HCT116 (cell line): ENCODE data around the gene UBE2Q2. TPM values are rescaled to one million over a fixed set of nuclear protein-coding genes. Genes with fewer than 3 reads are reported as not detected.

Experiments used
- total RNA-seq: library from RNA; stranded (reverse); gene quantifications from one replicate; pipeline ENCODE4 v1.2.1, GENCODE V29; 2021; ENCODE audit not compliant: unreplicated experiment

Gene UBE2Q2
- total RNA-seq, 1 experiment from 2014 or later, result 12.3 TPM

Other genes starting within 250 kb of the UBE2Q2 start
- 29.8 TPM for gene SNUPN, start 217.7 kb upstream of the UBE2Q2 start, total RNA-seq
- 79.9 TPM for gene IMP3, start 203.2 kb upstream of the UBE2Q2 start, total RNA-seq
- 8.3 TPM for gene SNX33, start 195.5 kb upstream of the UBE2Q2 start, total RNA-seq
- 18.1 TPM for gene CSPG4, start 130.6 kb upstream of the UBE2Q2 start, total RNA-seq
- gene FBXO22, start 60.4 kb downstream of the UBE2Q2 start, total RNA-seq, result 60.3 TPM
- 1.0 TPM for gene NRG4, start 169.0 kb downstream of the UBE2Q2 start, total RNA-seq
- 0.91 TPM for gene TMEM266, start 216.5 kb downstream of the UBE2Q2 start, total RNA-seq